ENCODE measurements around the gene ELFN2. TPM values are rescaled to one million over a fixed set of nuclear protein-coding genes. Genes with fewer than 3 reads are reported as not detected.

The ELFN2 gene
- total and polyA plus RNA-seq, 2 experiments from 2014 or later, result 0.40 to 0.53 TPM

DNA sequence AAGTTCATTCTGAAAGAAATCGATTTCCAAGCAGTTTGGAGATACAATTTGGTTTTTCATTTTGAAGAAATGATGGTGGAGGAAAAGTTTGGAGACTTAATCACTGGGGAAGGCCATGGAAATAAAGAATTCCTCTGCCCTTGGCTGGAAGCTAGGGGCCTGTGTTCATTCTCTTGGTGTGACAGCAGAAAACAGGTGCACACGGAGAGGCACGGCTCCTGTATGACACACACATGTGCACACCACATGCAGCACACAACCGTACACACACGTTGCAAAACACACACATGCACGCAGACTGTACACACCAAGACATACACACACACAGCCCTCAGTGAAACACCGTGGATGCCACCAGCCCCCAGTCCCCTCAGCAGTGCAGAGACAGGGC is 80.8 kb downstream of the ELFN2 start:
- H3K36me3 ChIP-seq (replicated peaks; ENCODE audit: insufficient read depth, low read depth), result no peaks in the 10 kb centered on the region
- no peak for TF ChIP-seq EZH2phosphoT487 (IDR thresholded peaks at IDR 0.05; ENCODE audit: low read depth, severe bottlenecking, unreplicated experiment)
- TF ChIP-seq EZH2 (IDR thresholded peaks at IDR 0.05; ENCODE audit: borderline replicate concordance), result no peak
- TF ChIP-seq, protein P1, sequence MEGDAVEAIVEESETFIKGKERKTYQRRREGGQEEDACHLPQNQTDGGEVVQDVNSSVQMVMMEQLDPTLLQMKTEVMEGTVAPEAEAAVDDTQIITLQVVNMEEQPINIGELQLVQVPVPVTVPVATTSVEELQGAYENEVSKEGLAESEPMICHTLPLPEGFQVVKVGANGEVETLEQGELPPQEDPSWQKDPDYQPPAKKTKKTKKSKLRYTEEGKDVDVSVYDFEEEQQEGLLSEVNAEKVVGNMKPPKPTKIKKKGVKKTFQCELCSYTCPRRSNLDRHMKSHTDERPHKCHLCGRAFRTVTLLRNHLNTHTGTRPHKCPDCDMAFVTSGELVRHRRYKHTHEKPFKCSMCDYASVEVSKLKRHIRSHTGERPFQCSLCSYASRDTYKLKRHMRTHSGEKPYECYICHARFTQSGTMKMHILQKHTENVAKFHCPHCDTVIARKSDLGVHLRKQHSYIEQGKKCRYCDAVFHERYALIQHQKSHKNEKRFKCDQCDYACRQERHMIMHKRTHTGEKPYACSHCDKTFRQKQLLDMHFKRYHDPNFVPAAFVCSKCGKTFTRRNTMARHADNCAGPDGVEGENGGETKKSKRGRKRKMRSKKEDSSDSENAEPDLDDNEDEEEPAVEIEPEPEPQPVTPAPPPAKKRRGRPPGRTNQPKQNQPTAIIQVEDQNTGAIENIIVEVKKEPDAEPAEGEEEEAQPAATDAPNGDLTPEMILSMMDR (IDR thresholded peaks at IDR 0.05; ENCODE audit: poor library complexity), result no peak
- no peaks in the 10 kb centered on the region for H3K27me3 ChIP-seq
- H3K4me3 ChIP-seq, result no peak overlapping the region
- no peaks in the 10 kb centered on the region for H3K9me3 ChIP-seq (ENCODE audit: low read depth)
- peak overlapping the region; percentile 34 for H3K27ac ChIP-seq
- no peak overlapping the region for H2AFZ ChIP-seq
- peaks cover 4% of the 10 kb centered on the region for H3K4me1 ChIP-seq (ENCODE audit: insufficient read depth)
- 95% methylated on average over 7 of the region's 7 CpGs for WGBS (ENCODE audit: low lambda C conversion rate, missing lambda C conversion rate)
- no peaks in the 10 kb centered on the region for H3K79me2 ChIP-seq
- H3K4me2 ChIP-seq, result no peak overlapping the region
- no peaks in the 10 kb centered on the region for H3K9me2 ChIP-seq (replicated peaks; ENCODE audit: insufficient read depth)
- DNase-seq (ENCODE audit: low spot score), result no peak
- no peaks in the 10 kb centered on the region for H4K20me1 ChIP-seq (ENCODE audit: insufficient read depth, poor library complexity, severe bottlenecking)

DNA sequence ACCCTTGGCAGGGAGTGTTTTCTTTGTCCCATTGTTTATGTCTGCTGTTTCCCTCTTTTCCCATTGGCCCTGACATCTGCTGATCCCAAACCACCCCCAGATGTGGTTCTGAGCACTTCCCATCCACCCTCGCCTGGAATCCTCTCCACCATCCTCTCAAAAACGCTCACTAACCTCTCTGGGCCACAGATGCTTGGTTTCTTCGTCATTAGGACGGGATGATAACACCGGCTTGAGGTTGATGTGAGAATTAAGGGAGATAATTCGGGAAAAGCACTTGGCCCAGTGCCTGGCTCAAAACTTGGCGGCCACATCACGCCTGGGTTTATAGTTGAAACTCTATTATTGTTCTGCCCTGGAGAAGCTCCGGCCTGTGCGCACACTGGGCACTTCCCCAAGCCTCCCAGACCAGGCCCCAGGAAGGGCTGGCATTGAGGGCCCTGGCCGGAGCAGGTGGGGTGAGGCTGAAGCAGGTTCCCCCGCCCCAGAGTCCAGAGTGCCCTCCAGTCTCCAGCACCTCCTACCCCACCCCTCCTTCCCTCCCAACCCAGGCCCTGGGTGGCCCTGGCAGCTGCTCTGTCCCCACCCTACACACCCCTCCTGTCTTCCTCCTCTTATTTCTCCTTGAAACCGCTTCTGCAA is 81.3 kb downstream of the ELFN2 start:
- H3K4me2 ChIP-seq, result no peak overlapping the region
- H4K20me1 ChIP-seq (ENCODE audit: insufficient read depth, poor library complexity, severe bottlenecking), result no peaks in the 10 kb centered on the region
- H3K9me3 ChIP-seq (ENCODE audit: low read depth), result no peaks in the 10 kb centered on the region
- H3K9me2 ChIP-seq (replicated peaks; ENCODE audit: insufficient read depth), result no peaks in the 10 kb centered on the region
- no peaks in the 10 kb centered on the region for H3K36me3 ChIP-seq (replicated peaks; ENCODE audit: insufficient read depth, low read depth)
- H3K4me1 ChIP-seq (ENCODE audit: insufficient read depth), result peaks cover 4% of the 10 kb centered on the region
- no peak overlapping the region for H2AFZ ChIP-seq
- peak; percentile 41 for DNase-seq (ENCODE audit: low spot score)
- 47% methylated on average over 13 of the region's 13 CpGs for WGBS (ENCODE audit: low lambda C conversion rate, missing lambda C conversion rate)
- TF ChIP-seq, protein P1 (IDR thresholded peaks at IDR 0.05; ENCODE audit: poor library complexity), result no peak
- TF ChIP-seq EZH2 (IDR thresholded peaks at IDR 0.05; ENCODE audit: borderline replicate concordance) (no peak), EZH2phosphoT487 (IDR thresholded peaks at IDR 0.05; ENCODE audit: low read depth, severe bottlenecking, unreplicated experiment) (no peak)
- H3K27ac ChIP-seq, result peak overlapping the region; percentile 53
- no peaks in the 10 kb centered on the region for H3K79me2 ChIP-seq
- H3K4me3 ChIP-seq, result no peak overlapping the region
- no peaks in the 10 kb centered on the region for H3K27me3 ChIP-seq

DNA sequence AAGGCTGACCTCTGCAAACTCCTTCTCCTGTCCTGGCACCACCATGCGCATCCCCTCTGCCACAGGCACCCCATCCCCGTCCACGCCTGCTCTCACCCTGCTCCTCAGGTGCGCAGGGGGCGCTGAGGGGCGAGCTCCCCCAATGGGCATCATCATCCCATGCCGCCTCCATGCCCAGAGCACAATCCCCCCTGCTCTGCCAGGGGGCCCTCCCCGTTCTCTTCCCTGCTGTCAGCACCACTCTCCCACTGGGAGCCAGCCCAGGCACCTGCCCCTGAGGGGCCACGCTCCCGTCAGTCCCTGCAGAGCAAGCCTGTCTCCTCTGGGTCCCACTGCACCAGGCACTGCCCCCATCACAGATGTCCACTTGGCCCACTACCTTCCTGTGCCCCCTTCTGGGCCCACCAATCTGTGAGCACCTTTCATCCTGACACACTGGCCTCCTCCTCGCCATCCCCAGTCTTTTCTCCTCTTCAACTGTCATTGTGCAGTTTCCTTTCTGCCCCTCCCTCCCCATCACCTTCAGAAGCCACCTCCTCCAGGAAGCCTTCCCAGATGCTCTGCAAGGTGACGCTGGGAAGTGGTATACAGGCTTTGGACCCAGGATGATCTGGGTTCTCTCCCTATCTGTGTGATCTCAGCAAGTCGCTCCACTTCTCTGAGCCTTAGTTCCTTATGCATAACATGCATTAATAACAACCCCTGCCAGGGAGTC is 82.4 kb downstream of the ELFN2 start:
- Histone ChIP-seq H3K79me2 (no peaks in the 10 kb centered on the region), H3K27me3 (no peaks in the 10 kb centered on the region), H3K27ac (peak overlapping the region; percentile 53), H3K36me3 (replicated peaks; ENCODE audit: insufficient read depth, low read depth) (no peaks in the 10 kb centered on the region), H3K9me2 (replicated peaks; ENCODE audit: insufficient read depth) (no peaks in the 10 kb centered on the region), H3K9me3 (ENCODE audit: low read depth) (no peaks in the 10 kb centered on the region), H3K4me2 (no peak overlapping the region), H2AFZ (no peak overlapping the region), H3K4me3 (no peak overlapping the region), H3K4me1 (ENCODE audit: insufficient read depth) (peaks cover 4% of the 10 kb centered on the region), H4K20me1 (ENCODE audit: insufficient read depth, poor library complexity, severe bottlenecking) (no peaks in the 10 kb centered on the region)
- no peak for DNase-seq (ENCODE audit: low spot score)
- no peak for TF ChIP-seq EZH2 (IDR thresholded peaks at IDR 0.05; ENCODE audit: borderline replicate concordance)
- no peak for TF ChIP-seq EZH2phosphoT487 (IDR thresholded peaks at IDR 0.05; ENCODE audit: low read depth, severe bottlenecking, unreplicated experiment)
- TF ChIP-seq, protein P1 (IDR thresholded peaks at IDR 0.05; ENCODE audit: poor library complexity), result no peak
- 92% methylated on average over 13 of the region's 13 CpGs for WGBS (ENCODE audit: low lambda C conversion rate, missing lambda C conversion rate)
